ENCODE measurements around the gene COX7A2.

COX7A2 gene

GRCh38 chr6:75268121-75268987 is 24.8 kb upstream of the COX7A2 start:
- DNase-seq: no peak

GRCh38 chr6:75267461-75267860 is 23.9 kb upstream of the COX7A2 start:
- DNase-seq: no peak

- peak; percentile 5 for DNase-seq
Observed at GRCh38 chr6:75266716-75267291, 23.2 kb upstream of the COX7A2 start.

- no peak for DNase-seq
Observed at GRCh38 chr6:75263401-75263750, 19.8 kb upstream of the COX7A2 start.

- DNase-seq: no peak
Observed at GRCh38 chr6:75262716-75263400, 19.3 kb upstream of the COX7A2 start.

- DNase-seq: no peak
Observed at GRCh38 chr6:75261299-75261698, 17.7 kb upstream of the COX7A2 start.

- no peak for DNase-seq
Observed at GRCh38 chr6:75257343-75258087, 13.9 kb upstream of the COX7A2 start.

- DNase-seq: no peak
Observed at GRCh38 chr6:75250552-75250951, 7.0 kb upstream of the COX7A2 start.

- no peak for DNase-seq
Observed at GRCh38 chr6:75249837-75250236, 6.2 kb upstream of the COX7A2 start.

- no peak for DNase-seq
Observed at GRCh38 chr6:75246386-75246785, 2.8 kb upstream of the COX7A2 start.

GRCh38 chr6:75244063-75244584 is 523 bp upstream of the COX7A2 start:
- peak; percentile 35 for DNase-seq

GRCh38 chr6:75236630-75237029 is 7.0 kb downstream of the COX7A2 start:
- DNase-seq: no peak

- DNase-seq: no peak
Observed at GRCh38 chr6:75235271-75235670, 8.3 kb downstream of the COX7A2 start.

- no peak for DNase-seq
Observed at GRCh38 chr6:75234126-75234865, 9.3 kb downstream of the COX7A2 start.

GRCh38 chr6:75233092-75233615 is 10.4 kb downstream of the COX7A2 start:
- no peak for DNase-seq

- DNase-seq: no peak
Observed at GRCh38 chr6:75230484-75231325, 12.9 kb downstream of the COX7A2 start.

- DNase-seq: no peak
Observed at GRCh38 chr6:75224303-75224926, 19.2 kb downstream of the COX7A2 start.

GRCh38 chr6:75223428-75223827 is 20.2 kb downstream of the COX7A2 start:
- no peak for DNase-seq

- no peak for DNase-seq
Observed at GRCh38 chr6:75222261-75222660, 21.3 kb downstream of the COX7A2 start.

GRCh38 chr6:75221116-75221515 is 22.5 kb downstream of the COX7A2 start:
- DNase-seq: no peak

GRCh38 chr6:75220357-75220756 is 23.2 kb downstream of the COX7A2 start:
- no peak for DNase-seq

Measured in DMS79 (cell line).